CD4-positive, alpha-beta T cell treated with Interleukin-21 for 1 hour (primary cell): ENCODE measurements around the gene HSPB1.
"Not testable (repeated sequence)": the region's sequence is repeated elsewhere in the genome, so short reads cannot be mapped to it uniquely, and the experiment has no call there.

Source experiments
- DNase-seq: peaks from one replicate; pipeline ENCODE4 v3.0.0-alpha.2; 2020

The HSPB1 gene

GRCh38 chr7:76281706-76282343, 20.6 kb upstream of the HSPB1 start:
- no peak for DNase-seq

- DNase-seq = peak; percentile 27
Measured at GRCh38 chr7:76282344-76283253, 19.9 kb upstream of the HSPB1 start.

- DNase-seq = no peak
Measured at GRCh38 chr7:76283254-76284159, 19.0 kb upstream of the HSPB1 start.

GRCh38 chr7:76285604-76286374, 16.7 kb upstream of the HSPB1 start:
- DNase-seq = no peak

GRCh38 chr7:76286842-76287403, 15.6 kb upstream of the HSPB1 start:
- no peak for DNase-seq

GRCh38 chr7:76290847-76291350, 11.6 kb upstream of the HSPB1 start:
- DNase-seq = not testable (repeated sequence)

GRCh38 chr7:76291351-76292212, 10.9 kb upstream of the HSPB1 start:
- DNase-seq = peak; percentile 86

GRCh38 chr7:76292213-76292573, 10.3 kb upstream of the HSPB1 start:
- no peak for DNase-seq

- DNase-seq = not testable (repeated sequence)
Measured at GRCh38 chr7:76292911-76293310, 9.6 kb upstream of the HSPB1 start.

GRCh38 chr7:76293407-76293901, 9.0 kb upstream of the HSPB1 start:
- DNase-seq = no peak

- no peak for DNase-seq
Measured at GRCh38 chr7:76294344-76295024, 8.0 kb upstream of the HSPB1 start.

GRCh38 chr7:76296743-76297740, 5.4 kb upstream of the HSPB1 start:
- no peak for DNase-seq

GRCh38 chr7:76300166-76300731, 2.2 kb upstream of the HSPB1 start:
- no peak for DNase-seq

GRCh38 chr7:76301000-76301399, 1.5 kb upstream of the HSPB1 start:
- no peak for DNase-seq

GRCh38 chr7:76303202-76304147, 1.0 kb downstream of the HSPB1 start:
- peak; percentile 81 for DNase-seq

GRCh38 chr7:76304888-76305375, 2.5 kb downstream of the HSPB1 start:
- no peak for DNase-seq

- not testable (repeated sequence) for DNase-seq
Measured at GRCh38 chr7:76308874-76309273, 6.4 kb downstream of the HSPB1 start.
